ENCODE results near the gene DYRK4.

GRCh38 chr12:4558171-4558570 lies 3.8 kb upstream of the DYRK4 start:
- TF ChIP-seq CTCF (IDR thresholded peaks at IDR 0.05; ENCODE audit: low read depth, low read length, poor library complexity, severe bottlenecking), result no peak
- TF ChIP-seq EZH2phosphoT487 (IDR thresholded peaks at IDR 0.05; ENCODE audit: borderline replicate concordance, low read length), result no peak

All from DOHH2 (cell line).